ENCODE data around the gene PARD3.

DNA sequence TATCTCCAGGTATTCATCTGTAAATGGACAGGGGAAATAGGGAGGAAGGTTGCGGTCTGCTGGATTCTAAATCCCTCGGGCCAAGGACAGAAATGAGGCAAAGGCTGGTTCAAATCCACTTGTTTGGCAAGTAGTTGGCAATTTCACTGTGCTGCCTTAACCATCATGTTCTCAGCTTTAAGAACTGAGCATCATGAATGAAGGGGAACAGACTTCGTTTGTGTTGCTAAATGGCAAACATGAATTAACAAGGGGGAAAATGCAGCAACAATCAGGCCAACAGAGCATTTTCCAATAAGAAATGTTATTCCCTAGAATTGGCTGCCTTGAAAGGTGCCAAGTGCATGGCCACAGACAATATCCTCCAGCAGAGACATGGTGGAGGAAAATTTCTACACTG is 36.9 kb downstream of the PARD3 start:
- TF ChIP-seq, protein P1, sequence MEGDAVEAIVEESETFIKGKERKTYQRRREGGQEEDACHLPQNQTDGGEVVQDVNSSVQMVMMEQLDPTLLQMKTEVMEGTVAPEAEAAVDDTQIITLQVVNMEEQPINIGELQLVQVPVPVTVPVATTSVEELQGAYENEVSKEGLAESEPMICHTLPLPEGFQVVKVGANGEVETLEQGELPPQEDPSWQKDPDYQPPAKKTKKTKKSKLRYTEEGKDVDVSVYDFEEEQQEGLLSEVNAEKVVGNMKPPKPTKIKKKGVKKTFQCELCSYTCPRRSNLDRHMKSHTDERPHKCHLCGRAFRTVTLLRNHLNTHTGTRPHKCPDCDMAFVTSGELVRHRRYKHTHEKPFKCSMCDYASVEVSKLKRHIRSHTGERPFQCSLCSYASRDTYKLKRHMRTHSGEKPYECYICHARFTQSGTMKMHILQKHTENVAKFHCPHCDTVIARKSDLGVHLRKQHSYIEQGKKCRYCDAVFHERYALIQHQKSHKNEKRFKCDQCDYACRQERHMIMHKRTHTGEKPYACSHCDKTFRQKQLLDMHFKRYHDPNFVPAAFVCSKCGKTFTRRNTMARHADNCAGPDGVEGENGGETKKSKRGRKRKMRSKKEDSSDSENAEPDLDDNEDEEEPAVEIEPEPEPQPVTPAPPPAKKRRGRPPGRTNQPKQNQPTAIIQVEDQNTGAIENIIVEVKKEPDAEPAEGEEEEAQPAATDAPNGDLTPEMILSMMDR (IDR thresholded peaks at IDR 0.05), result no peak
- no peak for TF ChIP-seq POLR2A (IDR thresholded peaks at IDR 0.05)
